GM15510 (cell line): ENCODE results near the gene KIAA0930.

Source experiments
- POLR2A ChIP-seq: IDR thresholded peaks from 3 replicates; pipeline ENCODE4 v1.6.1; 2011; ENCODE audit warnings: borderline replicate concordance; ENCODE audit not compliant: insufficient read length; ENCODE audit errors: extremely low read depth

KIAA0930 gene

GRCh38 chr22:45217806-45218205 lies 22.9 kb downstream of the KIAA0930 start:
- no peak for TF ChIP-seq POLR2A

- no peak for TF ChIP-seq POLR2A
Measured at GRCh38 chr22:45217345-45217744, 23.3 kb downstream of the KIAA0930 start.

GRCh38 chr22:45216133-45217003 lies 24.3 kb downstream of the KIAA0930 start:
- no peak for TF ChIP-seq POLR2A

- no peak for TF ChIP-seq POLR2A
Measured at GRCh38 chr22:45212992-45213751, 27.5 kb downstream of the KIAA0930 start.

GRCh38 chr22:45212306-45212709 lies 28.4 kb downstream of the KIAA0930 start:
- TF ChIP-seq POLR2A: no peak

- no peak for TF ChIP-seq POLR2A
Measured at GRCh38 chr22:45211848-45212247, 28.8 kb downstream of the KIAA0930 start.

- TF ChIP-seq POLR2A: no peak
Measured at GRCh38 chr22:45211435-45211834, 29.3 kb downstream of the KIAA0930 start.

GRCh38 chr22:45210991-45211390 lies 29.7 kb downstream of the KIAA0930 start:
- no peak for TF ChIP-seq POLR2A

GRCh38 chr22:45210577-45210976 lies 30.1 kb downstream of the KIAA0930 start:
- TF ChIP-seq POLR2A: no peak

GRCh38 chr22:45210174-45210573 lies 30.5 kb downstream of the KIAA0930 start:
- TF ChIP-seq POLR2A: no peak

GRCh38 chr22:45208993-45209838 lies 31.5 kb downstream of the KIAA0930 start:
- TF ChIP-seq POLR2A: no peak

- TF ChIP-seq POLR2A: no peak
Measured at GRCh38 chr22:45208696-45208992, 32.0 kb downstream of the KIAA0930 start.

- no peak for TF ChIP-seq POLR2A
Measured at GRCh38 chr22:45207981-45208664, 32.6 kb downstream of the KIAA0930 start.

- no peak for TF ChIP-seq POLR2A
Measured at GRCh38 chr22:45207533-45207932, 33.2 kb downstream of the KIAA0930 start.
